ENCODE data around the gene MRPS6.

The MRPS6 gene

DNA sequence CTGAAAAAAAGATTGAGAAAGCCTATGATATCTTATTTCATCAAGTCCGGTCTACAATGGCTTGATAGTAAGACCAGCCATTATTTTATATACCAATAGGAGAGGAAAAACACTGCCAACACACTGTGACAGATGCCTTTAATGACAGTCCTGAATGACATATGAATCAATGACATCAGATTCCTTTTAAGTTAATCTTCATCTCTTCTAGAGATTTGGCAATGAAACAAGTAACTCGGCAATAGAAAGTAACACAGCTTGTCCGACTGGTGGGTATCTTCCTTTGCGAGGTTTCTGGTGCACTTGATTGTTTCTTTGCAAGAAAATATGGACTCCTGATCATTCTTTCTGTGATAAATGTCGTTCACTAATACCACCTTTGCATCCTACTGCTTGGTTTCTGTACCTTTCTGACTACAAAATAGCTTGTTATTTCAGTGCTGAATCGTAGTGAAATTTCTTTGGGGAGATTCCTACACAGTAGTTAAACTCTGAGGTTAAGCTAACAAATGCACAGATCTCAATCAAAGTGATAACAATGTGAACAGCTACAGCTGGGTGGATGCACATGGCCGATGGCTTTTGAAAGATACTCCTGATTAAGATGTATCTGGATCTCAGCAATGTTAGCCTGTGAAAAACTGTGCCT is 104.7 kb downstream of the MRPS6 start:
- H3K4me3 ChIP-seq (ENCODE audit: low read depth, low read length) = no peak overlapping the region
- TF ChIP-seq, protein P1, sequence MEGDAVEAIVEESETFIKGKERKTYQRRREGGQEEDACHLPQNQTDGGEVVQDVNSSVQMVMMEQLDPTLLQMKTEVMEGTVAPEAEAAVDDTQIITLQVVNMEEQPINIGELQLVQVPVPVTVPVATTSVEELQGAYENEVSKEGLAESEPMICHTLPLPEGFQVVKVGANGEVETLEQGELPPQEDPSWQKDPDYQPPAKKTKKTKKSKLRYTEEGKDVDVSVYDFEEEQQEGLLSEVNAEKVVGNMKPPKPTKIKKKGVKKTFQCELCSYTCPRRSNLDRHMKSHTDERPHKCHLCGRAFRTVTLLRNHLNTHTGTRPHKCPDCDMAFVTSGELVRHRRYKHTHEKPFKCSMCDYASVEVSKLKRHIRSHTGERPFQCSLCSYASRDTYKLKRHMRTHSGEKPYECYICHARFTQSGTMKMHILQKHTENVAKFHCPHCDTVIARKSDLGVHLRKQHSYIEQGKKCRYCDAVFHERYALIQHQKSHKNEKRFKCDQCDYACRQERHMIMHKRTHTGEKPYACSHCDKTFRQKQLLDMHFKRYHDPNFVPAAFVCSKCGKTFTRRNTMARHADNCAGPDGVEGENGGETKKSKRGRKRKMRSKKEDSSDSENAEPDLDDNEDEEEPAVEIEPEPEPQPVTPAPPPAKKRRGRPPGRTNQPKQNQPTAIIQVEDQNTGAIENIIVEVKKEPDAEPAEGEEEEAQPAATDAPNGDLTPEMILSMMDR (IDR thresholded peaks at IDR 0.05; ENCODE audit: low read depth, low read length) = no peak
- DNase-seq (ENCODE audit: low read depth, low spot score) = no peak
- in situ Hi-C loops (cut with HindIII; ENCODE audit: low sequenced_read_pairs) = no loop called here

DNA sequence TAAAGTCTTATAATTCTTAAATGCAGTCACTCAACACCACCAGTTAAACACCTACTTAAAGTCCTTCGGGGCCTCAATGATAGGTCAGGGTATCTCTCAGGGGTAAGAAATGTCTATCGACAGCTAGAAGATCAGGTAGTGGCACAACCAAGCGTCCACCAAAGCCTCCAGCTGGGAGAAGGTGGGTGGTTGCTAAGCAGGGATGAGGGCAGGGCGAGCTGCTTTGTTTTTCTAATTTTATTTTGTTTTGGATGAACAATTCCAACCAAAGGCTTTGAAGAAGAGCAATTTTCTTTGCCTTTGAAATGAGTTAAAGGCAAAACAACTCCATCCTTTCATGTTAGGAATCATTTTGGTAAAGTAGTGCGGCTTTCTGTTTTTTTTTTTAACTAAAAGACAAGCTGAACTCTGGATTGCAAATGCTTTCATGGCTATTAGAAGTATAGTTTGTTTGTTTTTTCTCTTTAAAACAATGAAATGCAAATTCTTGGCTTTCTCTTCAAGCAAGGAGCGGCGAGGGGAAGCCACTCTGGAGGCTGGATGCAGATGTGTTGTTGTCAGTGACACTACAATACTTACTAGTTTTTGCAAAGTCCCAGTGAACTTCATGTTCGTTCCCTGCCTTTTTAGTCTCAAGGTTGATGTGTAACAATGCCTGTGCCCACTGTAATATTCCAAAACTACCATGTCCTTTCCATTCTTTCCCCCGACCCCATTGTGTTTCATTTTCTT is 106.0 kb downstream of the MRPS6 start:
- DNase-seq (ENCODE audit: low read depth, low spot score) = no peak
- TF ChIP-seq, protein P1 (IDR thresholded peaks at IDR 0.05; ENCODE audit: low read depth, low read length) = no peak
- no peak overlapping the region for H3K4me3 ChIP-seq (ENCODE audit: low read depth, low read length)
- in situ Hi-C loops (cut with HindIII; ENCODE audit: low sequenced_read_pairs) = no loop called here

DNA sequence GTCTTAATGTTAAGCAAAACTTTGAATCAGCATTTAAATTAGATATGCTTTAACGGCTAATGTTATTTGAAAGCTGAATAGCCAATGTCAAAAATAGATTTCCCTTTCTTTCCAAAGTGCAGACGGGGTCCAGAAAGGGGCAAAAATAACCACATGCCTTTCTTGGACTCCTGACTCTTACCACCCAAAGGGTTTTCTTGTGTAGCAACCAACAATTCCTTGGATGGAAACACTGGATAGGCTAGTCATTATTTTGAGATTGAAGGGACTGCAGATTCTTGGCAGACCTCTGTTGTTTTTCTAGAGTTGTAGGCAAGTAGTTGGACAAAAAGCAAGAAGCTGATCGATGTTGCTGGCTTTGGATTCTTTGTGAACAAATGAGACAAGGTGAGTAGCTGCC is 107.0 kb downstream of the MRPS6 start:
- in situ Hi-C loops (cut with HindIII; ENCODE audit: low sequenced_read_pairs) = no loop called here
- no peak overlapping the region for H3K4me3 ChIP-seq (ENCODE audit: low read depth, low read length)
- DNase-seq (ENCODE audit: low read depth, low spot score) = no peak
- TF ChIP-seq, protein P1 (IDR thresholded peaks at IDR 0.05; ENCODE audit: low read depth, low read length) = no peak

DNA sequence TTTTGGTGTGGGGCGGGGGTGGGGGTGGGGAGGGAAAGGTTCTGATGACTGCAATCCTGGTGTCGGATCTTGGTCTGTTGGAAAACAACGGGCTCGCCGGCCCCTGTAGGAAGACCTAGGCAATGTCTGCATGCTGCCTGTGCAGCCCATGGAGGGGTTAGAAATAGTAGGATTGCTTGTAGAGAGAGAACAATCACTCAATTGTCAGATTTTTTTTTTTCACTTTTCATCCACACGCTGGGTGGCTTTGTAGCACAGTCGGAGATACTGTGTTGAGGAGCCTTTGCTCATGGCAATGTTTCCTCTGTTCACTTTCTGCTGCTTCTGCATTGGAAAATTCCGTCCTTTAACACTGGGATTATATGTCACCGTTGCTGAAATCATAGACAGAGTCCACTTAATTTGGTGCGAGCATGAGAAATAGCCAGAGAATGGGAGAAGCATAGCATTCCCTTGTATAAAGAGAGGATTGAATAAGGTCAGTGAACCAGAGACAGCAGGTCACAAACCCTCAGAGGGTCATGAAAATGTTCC is 107.5 kb downstream of the MRPS6 start:
- TF ChIP-seq, protein P1 (IDR thresholded peaks at IDR 0.05; ENCODE audit: low read depth, low read length) = no peak
- DNase-seq (ENCODE audit: low read depth, low spot score) = no peak
- no peak overlapping the region for H3K4me3 ChIP-seq (ENCODE audit: low read depth, low read length)
- in situ Hi-C loops (cut with HindIII; ENCODE audit: low sequenced_read_pairs) = no loop called here

DNA sequence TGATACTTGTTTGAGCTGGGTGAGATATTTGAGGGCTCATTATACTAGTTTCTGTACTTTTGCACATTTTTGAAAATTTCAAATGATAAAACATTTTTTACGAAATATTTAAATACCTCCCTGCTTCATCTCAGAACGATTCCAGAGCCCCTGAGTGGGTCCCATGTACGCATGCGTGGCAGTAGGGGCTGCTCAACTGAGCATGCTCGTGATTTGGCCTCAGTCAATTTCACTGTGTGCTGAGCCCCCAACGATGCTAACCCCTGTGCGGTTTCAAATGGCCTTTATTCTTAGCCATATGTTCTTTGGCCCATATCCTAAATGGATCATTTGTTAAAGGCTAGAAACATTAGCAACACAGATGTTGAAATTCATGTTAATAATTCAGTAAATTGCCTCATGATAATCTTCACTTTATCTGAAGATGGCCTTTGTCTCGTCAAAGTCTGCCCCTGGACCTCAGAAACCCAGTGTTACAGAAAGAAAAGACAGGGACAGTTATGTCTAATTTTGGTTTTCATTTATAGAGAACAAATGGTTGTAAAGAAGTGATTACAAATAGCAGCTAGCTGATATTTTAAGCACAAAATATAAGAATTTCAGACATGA is 108.2 kb downstream of the MRPS6 start:
- TF ChIP-seq, protein P1 (IDR thresholded peaks at IDR 0.05; ENCODE audit: low read depth, low read length) = no peak
- in situ Hi-C loops (cut with HindIII; ENCODE audit: low sequenced_read_pairs) = no loop called here
- H3K4me3 ChIP-seq (ENCODE audit: low read depth, low read length) = no peak overlapping the region
- no peak for DNase-seq (ENCODE audit: low read depth, low spot score)

DNA sequence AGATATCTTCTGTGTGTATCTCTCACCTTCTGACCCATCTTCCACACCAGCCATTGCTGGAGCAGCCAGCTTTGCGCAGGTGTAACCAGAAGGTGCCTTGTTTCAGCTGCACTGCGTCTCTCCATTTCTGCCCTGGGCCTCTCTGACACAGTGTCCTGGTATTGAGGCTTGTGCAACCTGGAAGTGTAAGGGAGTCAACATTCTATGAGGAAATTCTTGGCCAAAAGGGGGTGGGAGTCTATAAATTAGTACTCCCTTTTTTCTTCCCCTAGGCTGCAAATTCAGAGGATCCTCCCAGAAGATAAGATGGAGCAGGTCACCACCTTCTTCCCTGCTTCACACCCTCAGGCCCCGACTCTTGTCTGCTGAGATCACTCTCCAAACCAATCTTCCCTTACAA is 109.1 kb downstream of the MRPS6 start:
- in situ Hi-C loops (cut with HindIII; ENCODE audit: low sequenced_read_pairs) = no loop called here
- TF ChIP-seq, protein P1 (IDR thresholded peaks at IDR 0.05; ENCODE audit: low read depth, low read length) = no peak
- no peak for DNase-seq (ENCODE audit: low read depth, low spot score)
- no peak overlapping the region for H3K4me3 ChIP-seq (ENCODE audit: low read depth, low read length)
